SJSA1 (cell line): ENCODE measurements around the gene PRSS1. TPM values are rescaled to one million over a fixed set of nuclear protein-coding genes. Genes with fewer than 3 reads are reported as not detected.
"Not testable (repeated sequence)": the region's sequence is repeated elsewhere in the genome, so short reads cannot be mapped to it uniquely, and the experiment has no call there.

ENCODE experiments used
- DNase-seq, 2 experiments: peaks; one replicate each; pipeline ENCODE4 v3.0.0-alpha.2; 2015 to 2020; ENCODE audit warnings: low spot score in 2 of 2, low read depth in 1 of 2
- H3K27ac ChIP-seq: fragments of 250-450 bp; sonication (Bioruptor Pico); 2 replicates; pipeline ENCODE4 v1.5.1; 2020; ENCODE audit warnings: mild to moderate bottlenecking, moderate library complexity
- H3K27me3 ChIP-seq: fragments of 250-450 bp; sonication (Bioruptor Pico); replicated peaks from 2 replicates; pipeline ENCODE4 v1.5.1; 2020; ENCODE audit warnings: mild to moderate bottlenecking, moderate library complexity
- H3K36me3 ChIP-seq: fragments of 250-450 bp; sonication (Bioruptor Pico); 2 replicates; pipeline ENCODE4 v1.5.1; 2020; ENCODE audit warnings: mild to moderate bottlenecking
- H3K4me1 ChIP-seq: fragments of 250-450 bp; sonication (Bioruptor Pico); replicated peaks from 2 replicates; pipeline ENCODE4 v1.6.1; 2021; ENCODE audit warnings: mild to moderate bottlenecking
- H3K4me3 ChIP-seq: fragments of 250-450 bp; sonication (Bioruptor Pico); 2 replicates; pipeline ENCODE4 v1.5.1; 2020; ENCODE audit warnings: mild to moderate bottlenecking
- H3K9me3 ChIP-seq: fragments of 250-450 bp; sonication (Bioruptor Pico); replicated peaks from 2 replicates; pipeline ENCODE4 v1.5.1; 2020; ENCODE audit warnings: mild to moderate bottlenecking
- total RNA-seq: library from RNA; depleted of rRNA; stranded (reverse); fragments of >200 nt; shearing (Covaris generic); gene quantifications from 2 replicates; pipeline ENCODE4 v1.2.3, GENCODE V29; 2014

Gene PRSS1
- total RNA-seq, 1 experiment from 2014 or later, result not detected

- no peak for DNase-seq
- Histone ChIP-seq H3K36me3 (no peaks in the 10 kb centered on the region), H3K27ac (no peak overlapping the region), H3K27me3 (no peaks in the 10 kb centered on the region), H3K4me1 (peaks cover 30% of the 10 kb centered on the region), H3K4me3 (no peak overlapping the region), H3K9me3 (no peaks in the 10 kb centered on the region)
Observed at GRCh38 chr7:142772673-142773072, 23.4 kb downstream of the PRSS1 start.

GRCh38 chr7:142773230-142773629 is 24.0 kb downstream of the PRSS1 start:
- Histone ChIP-seq H3K9me3 (no peaks in the 10 kb centered on the region), H3K4me1 (peaks cover 30% of the 10 kb centered on the region), H3K36me3 (no peaks in the 10 kb centered on the region), H3K4me3 (no peak overlapping the region), H3K27me3 (no peaks in the 10 kb centered on the region), H3K27ac (no peak overlapping the region)
- no peak for DNase-seq

GRCh38 chr7:142773937-142774744 is 24.9 kb downstream of the PRSS1 start:
- Histone ChIP-seq H3K4me3 (no peak overlapping the region), H3K27me3 (no peaks in the 10 kb centered on the region), H3K4me1 (peaks cover 30% of the 10 kb centered on the region), H3K36me3 (no peaks in the 10 kb centered on the region), H3K27ac (peak overlapping the region; percentile 54), H3K9me3 (no peaks in the 10 kb centered on the region)
- DNase-seq, result no peak

- DNase-seq, result peak; percentile 73 to 83
- Histone ChIP-seq H3K4me1 (peaks cover 30% of the 10 kb centered on the region), H3K36me3 (no peaks in the 10 kb centered on the region), H3K4me3 (no peak overlapping the region), H3K27me3 (no peaks in the 10 kb centered on the region), H3K27ac (peak overlapping the region; percentile 54), H3K9me3 (no peaks in the 10 kb centered on the region)
Observed at GRCh38 chr7:142774826-142775225, 25.6 kb downstream of the PRSS1 start.

GRCh38 chr7:142775351-142776115 is 26.3 kb downstream of the PRSS1 start:
- Histone ChIP-seq H3K4me1 (peaks cover 30% of the 10 kb centered on the region), H3K27ac (peak overlapping the region; percentile 54)
- not testable (repeated sequence) for H3K4me3 ChIP-seq, H3K36me3 ChIP-seq, H3K9me3 ChIP-seq, H3K27me3 ChIP-seq
- peak in 1 of 2 experiments; percentile 15 for DNase-seq

GRCh38 chr7:142776206-142776844 is 27.1 kb downstream of the PRSS1 start:
- H3K27ac ChIP-seq, result peak overlapping the region; percentile 54
- no peak overlapping the region for H3K4me3 ChIP-seq
- H3K9me3 ChIP-seq, result no peaks in the 10 kb centered on the region
- H3K36me3 ChIP-seq, result no peaks in the 10 kb centered on the region
- no peaks in the 10 kb centered on the region for H3K27me3 ChIP-seq
- peaks cover 30% of the 10 kb centered on the region for H3K4me1 ChIP-seq
- DNase-seq, result peak; percentile 84 to 88

GRCh38 chr7:142776845-142777225 is 27.6 kb downstream of the PRSS1 start:
- peaks cover 30% of the 10 kb centered on the region for H3K4me1 ChIP-seq
- H3K36me3 ChIP-seq, DNase-seq, H3K27me3 ChIP-seq, H3K9me3 ChIP-seq, H3K4me3 ChIP-seq: not testable (repeated sequence)
- H3K27ac ChIP-seq, result peak overlapping the region; percentile 54

- Histone ChIP-seq H3K27me3 (no peaks in the 10 kb centered on the region), H3K36me3 (no peaks in the 10 kb centered on the region), H3K9me3 (no peaks in the 10 kb centered on the region), H3K27ac (no peak overlapping the region), H3K4me3 (no peak overlapping the region), H3K4me1 (peaks cover 30% of the 10 kb centered on the region)
- DNase-seq, result no peak
Observed at GRCh38 chr7:142777318-142777717, 28.0 kb downstream of the PRSS1 start.

- peak; percentile 68 to 87 for DNase-seq
- Histone ChIP-seq H3K36me3 (no peaks in the 10 kb centered on the region), H3K9me3 (no peaks in the 10 kb centered on the region), H3K4me1 (no peaks in the 10 kb centered on the region), H3K27me3 (no peaks in the 10 kb centered on the region), H3K4me3 (no peak overlapping the region), H3K27ac (no peak overlapping the region)
Observed at GRCh38 chr7:142782922-142783900, 33.9 kb downstream of the PRSS1 start.

- DNase-seq, result no peak
- Histone ChIP-seq H3K4me3 (no peak overlapping the region), H3K27me3 (no peaks in the 10 kb centered on the region), H3K27ac (no peak overlapping the region), H3K4me1 (no peaks in the 10 kb centered on the region), H3K9me3 (no peaks in the 10 kb centered on the region), H3K36me3 (no peaks in the 10 kb centered on the region)
Observed at GRCh38 chr7:142784096-142784495, 34.8 kb downstream of the PRSS1 start.

GRCh38 chr7:142784716-142785115 is 35.4 kb downstream of the PRSS1 start:
- H3K4me1 ChIP-seq, result no peaks in the 10 kb centered on the region
- no peaks in the 10 kb centered on the region for H3K27me3 ChIP-seq
- H3K4me3 ChIP-seq, result no peak overlapping the region
- no peaks in the 10 kb centered on the region for H3K9me3 ChIP-seq
- H3K36me3 ChIP-seq, result no peaks in the 10 kb centered on the region
- H3K27ac ChIP-seq, result no peak overlapping the region
- DNase-seq, result no peak

- H3K27ac ChIP-seq, result no peak overlapping the region
- no peak for DNase-seq
- H3K9me3 ChIP-seq, result no peaks in the 10 kb centered on the region
- no peaks in the 10 kb centered on the region for H3K4me1 ChIP-seq
- H3K4me3 ChIP-seq, result no peak overlapping the region
- H3K36me3 ChIP-seq, result no peaks in the 10 kb centered on the region
- H3K27me3 ChIP-seq, result peaks cover 5% of the 10 kb centered on the region; the same call in 1 of the 2 replicates
Observed at GRCh38 chr7:142785841-142786250, 36.6 kb downstream of the PRSS1 start.
